Measurements from ENCODE around the gene ADRA2C. TPM values are rescaled to one million over a fixed set of nuclear protein-coding genes. Genes with fewer than 3 reads are reported as not detected.

The ADRA2C gene
- total and polyA plus RNA-seq, 2 of the 13 experiments (the other 11 are each of a cell fraction or from before 2014, with no cell fraction given): 15.4 to 69.7 TPM

DNA sequence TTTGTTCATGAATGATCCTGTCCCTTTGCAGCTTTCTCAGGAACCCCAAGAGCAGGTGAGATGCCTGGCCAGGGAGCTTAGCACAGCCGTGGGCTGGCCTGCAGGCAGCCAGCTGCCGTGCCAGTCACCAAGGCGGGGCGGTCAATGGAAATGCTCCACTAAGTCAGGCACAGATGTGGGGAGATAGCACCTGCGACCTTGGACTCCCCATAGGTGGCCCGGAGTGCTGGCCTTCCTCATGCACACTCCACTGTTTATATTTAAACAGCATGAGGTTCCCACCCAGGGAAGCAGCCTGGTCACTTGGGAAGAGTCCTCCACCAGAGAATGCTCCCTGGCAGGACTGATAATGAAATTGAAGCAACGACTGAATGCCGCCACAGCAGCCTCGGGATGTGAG lies 14.2 kb upstream of the ADRA2C start (continued):
- TF ChIP-seq, protein P1, sequence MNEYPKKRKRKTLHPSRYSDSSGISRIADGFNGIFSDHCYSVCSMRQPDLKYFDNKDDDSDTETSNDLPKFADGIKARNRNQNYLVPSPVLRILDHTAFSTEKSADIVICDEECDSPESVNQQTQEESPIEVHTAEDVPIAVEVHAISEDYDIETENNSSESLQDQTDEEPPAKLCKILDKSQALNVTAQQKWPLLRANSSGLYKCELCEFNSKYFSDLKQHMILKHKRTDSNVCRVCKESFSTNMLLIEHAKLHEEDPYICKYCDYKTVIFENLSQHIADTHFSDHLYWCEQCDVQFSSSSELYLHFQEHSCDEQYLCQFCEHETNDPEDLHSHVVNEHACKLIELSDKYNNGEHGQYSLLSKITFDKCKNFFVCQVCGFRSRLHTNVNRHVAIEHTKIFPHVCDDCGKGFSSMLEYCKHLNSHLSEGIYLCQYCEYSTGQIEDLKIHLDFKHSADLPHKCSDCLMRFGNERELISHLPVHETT (CRISPR knock-in tag; conservative IDR thresholded peaks at IDR 0.05): no peak
- TF ChIP-seq ZNF607 (CRISPR knock-in tag; IDR thresholded peaks at IDR 0.05; ENCODE audit: borderline replicate concordance): no peak
- TF ChIP-seq, protein P2, sequence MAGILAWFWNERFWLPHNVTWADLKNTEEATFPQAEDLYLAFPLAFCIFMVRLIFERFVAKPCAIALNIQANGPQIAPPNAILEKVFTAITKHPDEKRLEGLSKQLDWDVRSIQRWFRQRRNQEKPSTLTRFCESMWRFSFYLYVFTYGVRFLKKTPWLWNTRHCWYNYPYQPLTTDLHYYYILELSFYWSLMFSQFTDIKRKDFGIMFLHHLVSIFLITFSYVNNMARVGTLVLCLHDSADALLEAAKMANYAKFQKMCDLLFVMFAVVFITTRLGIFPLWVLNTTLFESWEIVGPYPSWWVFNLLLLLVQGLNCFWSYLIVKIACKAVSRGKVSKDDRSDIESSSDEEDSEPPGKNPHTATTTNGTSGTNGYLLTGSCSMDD (CRISPR knock-in tag; IDR thresholded peaks at IDR 0.05): no peak
- peak; percentile 22; the same call in 1 of the 2 replicates for TF ChIP-seq HNF4A (CRISPR knock-in tag; IDR thresholded peaks at IDR 0.05)
- TF ChIP-seq ZNF687 (CRISPR knock-in tag; IDR thresholded peaks at IDR 0.05): peak; percentile 51
- no peak for TF ChIP-seq ZNF138 (CRISPR knock-in tag; IDR thresholded peaks at IDR 0.05; ENCODE audit: low read depth)
- no peak for TF ChIP-seq KLF12 (CRISPR knock-in tag; IDR thresholded peaks at IDR 0.05; ENCODE audit: borderline replicate concordance)
- TF ChIP-seq NFE2L1 (CRISPR knock-in tag; IDR thresholded peaks at IDR 0.05; ENCODE audit: borderline replicate concordance): no peak

Measured in HepG2 (cell line).